ENCODE measurements around the gene FAM124B. TPM values are rescaled to one million over a fixed set of nuclear protein-coding genes. Genes with fewer than 3 reads are reported as not detected.
"Not testable (repeated sequence)": the region's sequence is repeated elsewhere in the genome, so short reads cannot be mapped to it uniquely, and the experiment has no call there.

The FAM124B gene
- total RNA-seq, 1 experiment from 2014 or later, result not detected

- no peak for TF ChIP-seq CTCF (IDR thresholded peaks at IDR 0.05; ENCODE audit: insufficient read depth in 1 of 2, low read depth in 1 of 2, low read length in 1 of 2, severe bottlenecking in 1 of 2, unreplicated experiment in 1 of 2)
- H3K4me1 ChIP-seq, result no peaks in the 10 kb centered on the region
- no peak overlapping the region for H3K4me3 ChIP-seq (ENCODE audit: low read depth, low read length)
- H3K9me3 Mint-ChIP-seq (ENCODE audit: unreplicated experiment), result no peaks in the 10 kb centered on the region
- POLR2A ChIA-PET, result no interaction called here
- no peaks in the 10 kb centered on the region for H3K27me3 ChIP-seq (replicated peaks; ENCODE audit: control insufficient read depth, insufficient read depth, low read length)
- H3K9me3 ChIP-seq, result no peaks in the 10 kb centered on the region
- no peaks in the 10 kb centered on the region for H3K36me3 Mint-ChIP-seq (ENCODE audit: insufficient read depth, unreplicated experiment)
- intact Hi-C loops (cut with micrococcal nuclease; ENCODE audit: unreplicated experiment), result no loop called here
- H3K4me1 Mint-ChIP-seq (ENCODE audit: low read depth, unreplicated experiment), result no peaks in the 10 kb centered on the region
- peaks cover 6% of the 10 kb centered on the region for H3K27me3 Mint-ChIP-seq (ENCODE audit: insufficient read depth, unreplicated experiment)
- H3K27ac Mint-ChIP-seq (ENCODE audit: unreplicated experiment), result no peak overlapping the region
- H3K4me3 Mint-ChIP-seq (ENCODE audit: unreplicated experiment), result no peak overlapping the region
- H3K36me3 ChIP-seq (ENCODE audit: control insufficient read depth, insufficient read depth, low read length), result no peaks in the 10 kb centered on the region
- BruUV-seq (replicated peaks), result no TSS peak
- no peak for DNase-seq
- CTCF ChIA-PET, result no interaction called here
These were observed 12.6 kb downstream of the FAM124B start for GRCh38 chr2:224389317-224389716.

GRCh38 chr2:224386876-224387275 lies 15.0 kb downstream of the FAM124B start:
- Mint-ChIP-seq H3K36me3 (ENCODE audit: insufficient read depth, unreplicated experiment) (no peaks in the 10 kb centered on the region), H3K4me3 (ENCODE audit: unreplicated experiment) (no peak overlapping the region), H3K27ac (ENCODE audit: unreplicated experiment) (no peak overlapping the region), H3K27me3 (ENCODE audit: insufficient read depth, unreplicated experiment) (peaks cover 8% of the 10 kb centered on the region), H3K4me1 (ENCODE audit: low read depth, unreplicated experiment) (no peaks in the 10 kb centered on the region), H3K9me3 (ENCODE audit: unreplicated experiment) (no peaks in the 10 kb centered on the region)
- intact Hi-C loops (cut with micrococcal nuclease; ENCODE audit: unreplicated experiment), result no loop called here
- no TSS peak for BruUV-seq (replicated peaks)
- Histone ChIP-seq H3K9me3 (no peaks in the 10 kb centered on the region), H3K4me1 (no peaks in the 10 kb centered on the region), H3K36me3 (ENCODE audit: control insufficient read depth, insufficient read depth, low read length) (no peaks in the 10 kb centered on the region), H3K4me3 (ENCODE audit: low read depth, low read length) (no peak overlapping the region), H3K27me3 (replicated peaks; ENCODE audit: control insufficient read depth, insufficient read depth, low read length) (no peaks in the 10 kb centered on the region)
- ChIA-PET CTCF (no interaction called here), POLR2A (no interaction called here)
- no peak for TF ChIP-seq CTCF (IDR thresholded peaks at IDR 0.05; ENCODE audit: insufficient read depth in 1 of 2, low read depth in 1 of 2, low read length in 1 of 2, severe bottlenecking in 1 of 2, unreplicated experiment in 1 of 2)
- no peak for DNase-seq

GRCh38 chr2:224382973-224383555 lies 18.8 kb downstream of the FAM124B start:
- BruUV-seq (replicated peaks), result no TSS peak

GRCh38 chr2:224382280-224382647 lies 19.6 kb downstream of the FAM124B start:
- CTCF ChIA-PET; POLR2A ChIA-PET; intact Hi-C loops (cut with micrococcal nuclease; ENCODE audit: unreplicated experiment): not testable (repeated sequence)

More at GRCh38 chr2:224382973-224383555, 18.8 kb downstream of the FAM124B start:
- ChIA-PET POLR2A (interaction anchor here (0.6 kb wide), 1 partner anchor 36 kb away, joined by 3 read pairs; no protein-coding TSS in a partner anchor), CTCF (no interaction called here)
- no peak overlapping the region for H3K4me3 ChIP-seq (ENCODE audit: low read depth, low read length)
- Mint-ChIP-seq H3K36me3 (ENCODE audit: insufficient read depth, unreplicated experiment) (no peaks in the 10 kb centered on the region), H3K4me3 (ENCODE audit: unreplicated experiment) (no peak overlapping the region), H3K4me1 (ENCODE audit: low read depth, unreplicated experiment) (no peaks in the 10 kb centered on the region), H3K9me3 (ENCODE audit: unreplicated experiment) (no peaks in the 10 kb centered on the region), H3K27me3 (ENCODE audit: insufficient read depth, unreplicated experiment) (peaks cover 11% of the 10 kb centered on the region), H3K27ac (ENCODE audit: unreplicated experiment) (no peak overlapping the region)
- DNase-seq, result no peak
- intact Hi-C loops (cut with micrococcal nuclease; ENCODE audit: unreplicated experiment), result no loop called here
- no peaks in the 10 kb centered on the region for H3K27me3 ChIP-seq (replicated peaks; ENCODE audit: control insufficient read depth, insufficient read depth, low read length)
- no peaks in the 10 kb centered on the region for H3K9me3 ChIP-seq
- no peaks in the 10 kb centered on the region for H3K36me3 ChIP-seq (ENCODE audit: control insufficient read depth, insufficient read depth, low read length)
- TF ChIP-seq CTCF (IDR thresholded peaks at IDR 0.05; ENCODE audit: insufficient read depth in 1 of 2, low read depth in 1 of 2, low read length in 1 of 2, severe bottlenecking in 1 of 2, unreplicated experiment in 1 of 2), result no peak
- H3K4me1 ChIP-seq, result no peaks in the 10 kb centered on the region

More at GRCh38 chr2:224382280-224382647, 19.6 kb downstream of the FAM124B start:
- not testable (repeated sequence) for H3K9me3 Mint-ChIP-seq (ENCODE audit: unreplicated experiment); BruUV-seq (replicated peaks); H3K9me3 ChIP-seq; H3K4me3 Mint-ChIP-seq (ENCODE audit: unreplicated experiment); H3K4me3 ChIP-seq (ENCODE audit: low read depth, low read length); H3K27me3 ChIP-seq (replicated peaks; ENCODE audit: control insufficient read depth, insufficient read depth, low read length); H3K27me3 Mint-ChIP-seq (ENCODE audit: insufficient read depth, unreplicated experiment); H3K4me1 ChIP-seq; H3K36me3 Mint-ChIP-seq (ENCODE audit: insufficient read depth, unreplicated experiment); H3K36me3 ChIP-seq (ENCODE audit: control insufficient read depth, insufficient read depth, low read length); H3K4me1 Mint-ChIP-seq (ENCODE audit: low read depth, unreplicated experiment); H3K27ac Mint-ChIP-seq (ENCODE audit: unreplicated experiment); DNase-seq
